GM21515 (cell line): ENCODE data around the gene MINDY4.

Source experiments
- ATAC-seq: cut with Tn5 transposase; IDR thresholded peaks from one replicate; pipeline ENCODE4 v1.9.1; 2021; ENCODE audit not compliant: unreplicated experiment

The MINDY4 gene

GRCh38 chr7:30871655-30872054 is 100.4 kb downstream of the MINDY4 start:
- no peak for ATAC-seq

GRCh38 chr7:30873207-30873606 is 102.0 kb downstream of the MINDY4 start:
- no peak for ATAC-seq

GRCh38 chr7:30873656-30874055 is 102.4 kb downstream of the MINDY4 start:
- ATAC-seq = no peak

- no peak for ATAC-seq
Measured at GRCh38 chr7:30874656-30875302, 103.6 kb downstream of the MINDY4 start.

- no peak for ATAC-seq
Measured at GRCh38 chr7:30877015-30877769, 106.0 kb downstream of the MINDY4 start.

GRCh38 chr7:30877993-30878392 is 106.8 kb downstream of the MINDY4 start:
- ATAC-seq = no peak

- ATAC-seq = no peak
Measured at GRCh38 chr7:30879139-30880124, 108.2 kb downstream of the MINDY4 start.

- no peak for ATAC-seq
Measured at GRCh38 chr7:30880125-30880720, 109.0 kb downstream of the MINDY4 start.

GRCh38 chr7:30880941-30881340 is 109.7 kb downstream of the MINDY4 start:
- ATAC-seq = no peak

GRCh38 chr7:30881448-30881847 is 110.2 kb downstream of the MINDY4 start:
- ATAC-seq = no peak

GRCh38 chr7:30884881-30885280 is 113.7 kb downstream of the MINDY4 start:
- ATAC-seq = no peak

- ATAC-seq = no peak
Measured at GRCh38 chr7:30886608-30887011, 115.4 kb downstream of the MINDY4 start.

- no peak for ATAC-seq
Measured at GRCh38 chr7:30887464-30887872, 116.3 kb downstream of the MINDY4 start.

- no peak for ATAC-seq
Measured at GRCh38 chr7:30888747-30889146, 117.5 kb downstream of the MINDY4 start.

GRCh38 chr7:30890226-30890625 is 119.0 kb downstream of the MINDY4 start:
- no peak for ATAC-seq

GRCh38 chr7:30893357-30893756 is 122.1 kb downstream of the MINDY4 start:
- no peak for ATAC-seq

- ATAC-seq = no peak
Measured at GRCh38 chr7:30894009-30894408, 122.8 kb downstream of the MINDY4 start.

GRCh38 chr7:30894866-30895605 is 123.8 kb downstream of the MINDY4 start:
- ATAC-seq = no peak

- ATAC-seq = no peak
Measured at GRCh38 chr7:30896036-30896435, 124.8 kb downstream of the MINDY4 start.
